RCC 7860 (cell line): ENCODE results near the gene SOCS1.

ENCODE experiments used
- DNase-seq: peaks from one replicate; pipeline ENCODE4 v3.0.0-alpha.2; 2015; ENCODE audit warnings: low spot score
- FAIRE-seq: peaks from 2 replicates; lab custom pipeline; 2012; peaks lifted over from hg19 to GRCh38; lab: Jason Lieb, UNC

Gene SOCS1

GRCh38 chr16:11249233-11250061 lies 6.6 kb downstream of the SOCS1 start:
- no peak for DNase-seq
- FAIRE-seq: no peak

DNA sequence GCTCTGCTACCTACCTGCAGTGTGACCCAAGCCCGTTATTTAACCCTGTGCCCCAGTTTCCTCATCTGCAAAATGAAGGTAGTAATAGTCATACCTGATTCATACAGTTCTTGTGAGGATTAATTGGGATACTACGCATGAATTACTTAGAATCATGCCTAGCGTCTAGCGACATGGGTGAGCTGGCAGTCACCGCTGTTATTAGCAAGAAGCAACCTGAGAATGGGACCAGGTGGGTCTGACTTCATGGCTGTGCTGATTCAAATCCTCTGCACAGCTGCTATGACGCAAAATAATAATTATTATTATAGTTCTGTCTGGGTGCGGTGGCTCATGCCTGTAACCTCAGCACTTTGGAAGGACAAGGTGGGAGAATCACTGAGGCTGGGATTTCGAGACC lies 7.9 kb downstream of the SOCS1 start:
- no peak for DNase-seq
- no peak for FAIRE-seq

DNA sequence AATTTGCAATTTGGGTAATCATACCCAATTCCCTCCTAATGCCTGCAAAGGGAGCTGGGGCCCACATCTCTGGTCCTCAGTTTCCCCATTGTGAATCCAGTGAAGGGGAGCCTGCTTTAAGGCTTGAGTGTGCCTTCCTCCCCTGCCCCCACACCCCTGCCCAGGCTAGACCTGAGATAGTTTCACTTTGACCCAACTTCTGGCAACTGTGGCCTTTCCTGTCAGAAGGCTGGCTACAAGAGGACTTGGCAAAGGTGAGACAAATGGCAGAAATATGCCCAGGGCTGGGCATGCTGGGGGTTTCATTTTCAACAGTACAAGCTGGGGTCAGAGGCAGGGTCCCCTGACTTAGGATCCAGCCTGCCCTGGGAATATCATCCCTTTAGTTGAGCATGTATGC lies 10.0 kb downstream of the SOCS1 start:
- no peak for FAIRE-seq
- DNase-seq: no peak

GRCh38 chr16:11245222-11245737 lies 10.7 kb downstream of the SOCS1 start:
- FAIRE-seq (no peak), DNase-seq (no peak)

- DNase-seq (no peak), FAIRE-seq (no peak)
Measured at GRCh38 chr16:11242658-11243057, 13.3 kb downstream of the SOCS1 start.

DNA sequence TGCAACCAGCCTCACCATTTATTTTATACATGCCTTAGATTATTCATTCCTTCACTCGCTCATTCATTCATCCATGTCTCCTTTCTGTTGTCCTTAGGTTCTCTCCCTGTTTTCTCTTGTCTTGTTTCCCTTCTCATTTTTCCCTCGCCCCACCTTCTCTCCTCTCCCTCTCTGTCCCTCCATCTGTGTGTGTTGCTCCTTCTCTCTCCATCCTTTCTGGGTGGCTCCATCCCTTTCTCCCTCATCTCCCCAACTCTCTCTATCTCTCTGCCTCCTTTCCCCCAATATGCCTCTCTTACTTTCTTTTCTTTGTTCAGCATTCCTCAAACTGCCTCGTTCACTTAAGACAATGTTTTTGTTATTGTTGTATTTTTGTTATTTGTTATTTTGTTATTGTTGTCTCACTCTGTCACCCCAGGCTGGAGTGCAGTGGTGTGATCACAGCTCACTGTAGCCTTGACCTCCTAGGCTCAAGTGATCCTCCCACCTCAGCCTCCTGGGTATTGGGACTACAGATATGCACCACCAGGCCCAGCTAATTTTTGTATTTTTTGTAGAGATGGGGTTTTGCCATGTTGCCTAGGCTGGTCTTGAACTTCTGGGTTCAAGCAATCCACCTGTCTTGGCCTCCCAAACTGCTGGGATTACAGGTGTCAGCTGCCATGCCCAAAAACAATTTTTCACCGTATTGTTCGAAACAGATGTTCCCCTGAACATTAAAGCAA lies 14.4 kb downstream of the SOCS1 start:
- FAIRE-seq (no peak), DNase-seq (no peak)

DNA sequence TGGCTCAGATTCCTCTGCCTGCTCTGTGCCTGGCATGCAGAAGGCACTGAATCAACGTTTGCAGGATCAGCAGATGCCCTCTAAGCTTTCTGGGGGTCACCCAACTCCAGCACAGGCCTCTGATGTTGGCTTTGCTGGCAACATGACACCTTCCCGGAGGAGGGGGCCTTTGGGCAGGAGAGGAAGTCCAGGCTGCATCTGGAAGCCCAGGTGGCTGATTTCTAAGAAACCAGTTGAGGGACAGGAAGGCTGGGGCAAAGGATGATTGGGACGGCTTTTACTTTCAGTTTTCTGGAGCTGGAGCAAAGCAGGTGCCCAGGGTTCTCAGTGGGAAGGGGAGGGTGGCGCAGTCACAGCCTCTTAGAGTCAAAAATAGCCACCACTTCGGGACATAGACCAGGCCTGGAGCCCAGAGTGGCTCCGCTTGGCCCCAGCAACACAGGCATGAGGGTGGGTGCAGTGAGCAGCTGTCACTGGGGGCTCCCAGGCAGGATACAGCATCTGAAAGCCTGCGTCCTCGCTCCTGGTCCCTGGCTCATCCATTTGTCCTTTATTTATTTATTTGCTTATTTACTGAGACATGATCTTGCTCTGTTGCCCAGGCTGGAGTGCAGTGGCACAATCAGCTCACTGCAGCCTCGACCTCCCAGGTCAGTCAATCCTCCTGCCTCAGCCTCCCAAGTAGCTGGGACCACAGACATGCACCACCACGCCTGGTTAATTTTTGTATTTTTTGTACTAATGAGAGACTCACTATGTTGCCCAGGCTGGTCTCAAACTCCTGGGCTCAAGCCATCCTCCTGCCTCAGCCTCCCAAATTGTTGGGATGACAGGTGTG lies 15.1 kb downstream of the SOCS1 start:
- DNase-seq: no peak

GRCh38 chr16:11239644-11240632 lies 16.1 kb downstream of the SOCS1 start:
- DNase-seq (no peak), FAIRE-seq (no peak)

More for the DNA sequence above, 15.1 kb downstream of the SOCS1 start:
- FAIRE-seq: no peak

- DNase-seq: no peak
- no peak for FAIRE-seq
Measured at GRCh38 chr16:11238272-11239202, 17.5 kb downstream of the SOCS1 start.

DNA sequence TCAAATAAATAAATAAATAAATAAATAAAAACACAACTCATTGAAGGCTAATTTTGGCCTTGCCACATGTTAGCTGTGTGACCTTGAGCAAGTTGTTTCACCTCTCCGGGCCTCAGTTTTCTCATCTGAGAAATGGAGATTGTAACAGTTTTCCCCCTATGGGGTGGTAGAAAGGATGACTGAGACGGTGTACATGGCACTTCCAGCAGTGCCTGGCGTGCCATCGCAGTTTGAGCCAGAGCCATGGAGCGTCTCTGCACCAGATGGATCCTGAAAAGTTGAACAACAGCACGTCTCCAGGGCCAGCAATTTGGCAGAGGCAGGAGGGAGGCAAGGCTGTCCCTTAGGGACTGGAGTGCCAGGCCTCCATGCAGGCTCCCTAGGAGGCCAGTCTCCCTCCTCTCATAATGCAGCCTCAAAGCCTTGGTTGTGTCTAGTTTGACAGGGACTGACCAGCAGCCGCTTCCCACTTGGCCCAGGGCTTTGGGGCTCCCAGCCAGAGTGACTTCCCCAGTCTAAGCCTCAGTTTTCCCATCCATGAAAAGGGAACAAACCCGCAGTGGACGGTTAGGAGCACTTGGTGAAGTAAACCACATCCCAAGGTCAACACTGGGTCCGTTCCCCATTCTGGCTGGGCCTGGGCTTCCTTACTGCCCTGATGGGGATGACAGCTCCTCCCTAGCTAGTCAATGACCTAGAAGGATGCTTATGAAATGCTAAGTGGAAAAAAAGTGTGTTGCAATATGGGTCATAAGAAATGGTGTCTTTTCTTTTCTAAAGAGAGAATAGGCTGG lies 19.3 kb downstream of the SOCS1 start:
- FAIRE-seq: no peak
- DNase-seq: no peak

DNA sequence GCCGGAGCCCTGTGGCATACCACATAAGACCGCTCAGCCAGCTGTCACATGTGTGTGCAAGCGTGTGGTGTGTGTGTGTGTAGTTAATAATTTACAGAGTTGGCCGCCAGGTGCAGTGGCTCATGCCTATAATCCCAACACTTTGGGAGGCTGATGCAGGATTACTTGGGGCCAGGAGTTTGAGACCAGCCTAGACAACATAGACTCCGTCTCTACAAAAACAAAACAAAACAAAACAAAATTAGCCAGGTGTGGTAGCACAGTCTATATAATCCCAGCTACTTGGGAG lies 20.4 kb downstream of the SOCS1 start:
- DNase-seq (no peak), FAIRE-seq (no peak)

GRCh38 chr16:11234884-11235702 lies 20.9 kb downstream of the SOCS1 start:
- DNase-seq (no peak), FAIRE-seq (no peak)

DNA sequence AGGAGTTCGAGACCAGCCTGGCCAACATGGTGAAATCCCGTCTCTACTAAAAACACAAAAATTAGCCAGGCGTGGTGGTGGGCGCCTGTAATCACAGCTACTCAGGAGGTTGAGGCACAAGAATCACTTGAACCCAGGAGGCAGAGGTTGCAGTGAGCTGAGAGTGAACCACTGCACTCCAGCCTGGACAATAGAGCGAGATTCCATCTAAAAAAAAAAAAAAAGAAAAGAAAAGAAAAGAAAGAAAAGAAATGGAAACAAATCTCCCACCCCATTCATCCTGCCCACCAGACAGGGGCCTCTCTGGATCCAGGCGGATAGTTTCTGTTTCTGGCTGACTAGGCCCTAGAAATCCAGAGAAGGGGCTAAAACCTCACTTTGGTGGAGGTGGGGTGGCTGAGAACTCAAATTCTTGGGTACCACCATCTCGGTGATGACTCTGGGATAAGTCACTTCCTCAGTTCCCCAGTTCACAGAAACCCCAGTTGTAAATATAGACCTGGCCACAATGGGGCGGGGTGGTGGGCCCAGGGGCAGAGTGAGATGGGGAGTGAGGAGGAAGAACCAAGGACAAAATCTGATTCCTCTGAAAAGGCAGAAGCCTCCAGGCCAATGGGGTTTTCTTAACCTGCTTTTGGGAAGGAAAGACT lies 22.2 kb downstream of the SOCS1 start:
- FAIRE-seq (no peak), DNase-seq (no peak)

DNA sequence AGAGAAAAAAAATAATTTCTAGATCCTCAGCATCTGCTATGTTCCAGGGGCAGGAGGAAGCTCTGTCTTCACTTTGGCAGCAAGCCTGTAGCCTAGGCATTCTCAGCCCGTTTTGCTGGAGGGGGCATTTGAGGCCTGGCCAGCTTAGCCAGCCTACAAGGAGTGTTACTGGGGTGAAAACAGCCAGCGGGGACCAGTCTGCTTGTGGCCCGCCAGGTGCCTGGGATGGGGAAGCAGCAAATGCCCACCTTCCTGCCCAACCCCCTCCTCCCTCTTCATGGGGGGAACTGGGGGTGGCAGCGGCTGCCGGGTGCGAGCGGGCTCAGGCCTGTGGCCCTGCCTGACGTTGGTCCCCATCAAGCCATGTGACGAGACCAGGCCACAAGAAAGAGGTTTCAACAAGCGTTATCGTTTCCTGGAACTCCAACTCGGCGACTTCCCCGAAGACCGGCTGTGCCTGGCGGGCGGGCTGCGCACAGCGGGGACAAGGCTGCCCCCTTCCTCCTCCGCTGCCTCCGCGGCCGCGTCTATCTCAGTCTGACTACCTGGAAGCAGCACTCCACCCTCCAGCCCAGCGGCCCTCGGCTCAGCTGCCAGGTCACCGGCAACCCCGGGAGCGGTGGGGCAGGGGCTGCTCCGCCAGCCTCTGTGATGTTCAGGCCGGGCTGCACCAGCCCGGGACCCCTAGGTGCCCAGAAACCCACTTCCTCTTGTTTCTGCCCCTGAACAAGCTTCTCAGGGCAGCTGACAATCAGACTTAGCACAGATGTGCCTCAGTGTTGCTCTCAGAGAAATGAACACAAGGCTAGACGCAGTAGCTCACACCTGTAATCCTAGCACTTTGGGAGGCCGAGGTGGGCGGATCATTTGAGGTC lies 22.9 kb downstream of the SOCS1 start:
- FAIRE-seq (no peak), DNase-seq (no peak)

- FAIRE-seq (no peak), DNase-seq (no peak)
Measured at GRCh38 chr16:11232302-11232851, 23.6 kb downstream of the SOCS1 start.
